Activated naive CD8-positive, alpha-beta T cell treated with anti-CD3 and anti-CD28 coated beads, Interleukin-2, amount 50 U/mL, for 16 hours (primary cell): ENCODE measurements around the gene KLRC2.
"Not testable (repeated sequence)": the region's sequence is repeated elsewhere in the genome, so short reads cannot be mapped to it uniquely, and the experiment has no call there.

Experiments
- DNase-seq: peaks from one replicate; pipeline ENCODE4 v3.0.0-alpha.2; 2020; ENCODE audit warnings: low read depth, low spot score

The KLRC2 gene

DNA sequence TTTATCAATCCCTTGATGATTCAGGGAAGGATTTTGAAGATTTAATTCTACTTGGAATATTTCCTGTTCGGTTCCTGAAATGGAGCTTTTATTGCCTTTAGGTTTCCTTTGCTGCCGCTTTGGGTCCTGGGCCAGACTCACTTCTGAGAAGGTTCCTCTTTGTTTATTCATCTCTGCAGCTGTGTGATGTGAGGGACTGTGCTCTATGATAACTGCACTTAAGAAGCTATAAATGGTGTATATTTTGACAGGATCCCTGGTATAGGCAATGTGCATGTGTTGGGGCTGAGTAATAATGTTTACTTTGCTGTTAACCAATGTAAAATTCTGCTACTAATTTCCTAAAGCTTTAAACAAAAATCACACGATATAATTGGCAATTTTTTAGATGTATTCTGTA, at the start of gene KLRC2:
TSS of gene KLRC2 (minus strand) at position 195 of the 400 bp plus-strand sequence. CDS start at position 171, 24 bp downstream.
- DNase-seq, result not testable (repeated sequence)

DNA sequence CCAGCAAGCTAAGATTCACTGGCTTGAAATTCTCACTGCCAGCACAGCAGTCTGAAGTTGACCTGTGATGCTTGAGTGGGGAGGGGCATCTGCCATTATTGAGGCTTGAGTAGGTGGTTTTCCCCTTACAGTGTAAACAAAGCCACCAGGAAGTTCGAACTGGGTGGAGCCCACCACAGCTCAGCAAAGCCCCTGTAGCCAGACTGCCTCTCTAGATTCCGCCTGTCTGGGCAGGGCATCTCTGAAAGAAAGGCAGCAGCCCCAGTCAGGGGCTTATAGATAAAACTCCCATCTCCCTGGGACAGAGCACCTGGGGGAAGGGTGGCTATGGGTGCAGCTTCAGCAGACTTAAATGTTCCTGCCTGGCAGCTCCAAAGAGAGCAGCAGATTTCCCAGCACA, 46.1 kb upstream of the KLRC2 start:
- not testable (repeated sequence) for DNase-seq

- not testable (repeated sequence) for DNase-seq
Measured at GRCh38 chr12:10472808-10473207, 37.0 kb upstream of the KLRC2 start.

DNA sequence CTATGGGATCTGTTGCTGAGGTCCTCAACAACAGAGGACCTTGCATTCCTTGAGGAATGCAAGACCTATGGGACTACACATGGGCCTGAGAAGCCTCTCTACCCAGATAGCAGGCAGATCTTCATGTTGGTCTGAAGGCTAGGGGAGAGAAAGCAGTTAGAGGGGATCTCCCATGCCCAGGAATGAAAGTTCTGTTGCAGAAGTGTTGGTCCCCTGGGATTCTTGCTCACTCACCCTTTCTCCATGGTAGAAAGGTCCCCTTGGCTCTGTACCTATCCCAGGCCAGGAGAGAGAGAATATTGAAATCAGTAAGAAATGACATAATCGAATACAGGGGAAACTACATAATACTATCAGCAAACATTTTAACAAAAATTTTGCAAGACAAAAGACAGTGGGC, 33.9 kb upstream of the KLRC2 start:
- no peak for DNase-seq

DNA sequence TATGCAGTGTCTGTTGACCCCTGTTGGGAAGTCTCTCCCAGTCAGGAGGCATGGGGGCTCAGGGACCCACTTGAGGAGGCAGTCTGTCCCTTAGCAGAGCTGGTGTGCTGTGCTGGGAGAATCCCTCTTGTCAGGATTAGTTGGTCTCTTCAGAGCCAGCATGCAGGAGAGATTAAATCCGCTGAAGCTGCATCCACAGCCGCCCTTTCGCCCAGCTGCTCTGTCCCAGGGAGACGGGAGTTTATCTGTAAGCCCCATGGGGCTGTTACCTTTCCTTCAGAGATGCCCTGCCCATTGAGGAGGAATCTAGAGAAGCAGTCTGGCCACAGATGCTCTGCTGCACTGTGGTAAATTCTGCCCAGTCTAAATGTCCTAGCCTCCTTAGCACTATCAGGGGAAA, 30.5 kb upstream of the KLRC2 start:
- DNase-seq, result no peak

GRCh38 chr12:10457760-10458159, 21.9 kb upstream of the KLRC2 start:
- no peak for DNase-seq

DNA sequence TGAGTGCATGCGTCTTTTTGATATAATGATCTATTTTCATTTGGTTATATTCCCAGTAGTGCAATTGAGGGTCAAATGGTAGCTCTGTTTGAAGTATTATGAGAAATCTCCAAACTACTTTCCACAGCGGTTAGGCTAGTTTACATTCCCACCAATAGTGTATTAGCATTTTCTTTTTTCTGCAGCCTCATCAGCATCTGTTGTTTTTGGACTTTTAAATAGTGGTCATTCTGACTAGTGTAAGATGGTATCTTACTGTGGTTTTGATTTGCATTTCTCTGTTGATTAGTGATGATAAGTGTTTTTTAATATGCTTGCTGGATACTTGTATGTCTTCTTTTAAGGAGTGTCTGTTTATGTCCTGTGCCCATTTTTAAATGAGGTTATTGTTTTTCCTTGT, 21.0 kb upstream of the KLRC2 start:
- DNase-seq, result no peak

DNA sequence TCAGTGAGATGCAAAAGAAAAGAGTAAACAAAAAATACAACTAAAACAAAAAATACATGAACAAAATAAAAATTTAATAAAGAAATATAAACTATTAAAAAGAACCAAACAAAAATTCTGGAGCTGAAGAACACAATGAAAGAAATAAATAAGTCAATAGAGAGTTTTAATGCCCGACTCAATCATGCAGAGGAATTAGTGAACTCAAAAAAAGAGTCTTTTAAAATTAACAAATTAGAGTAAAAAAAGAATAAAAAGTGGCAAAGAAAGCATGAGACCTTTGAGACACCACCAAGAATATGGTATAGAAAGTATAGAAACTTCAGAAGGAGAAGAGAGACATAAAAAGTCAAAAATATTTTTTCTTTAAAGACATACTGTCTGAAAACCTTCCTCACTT, 20.0 kb upstream of the KLRC2 start:
- DNase-seq, result no peak

DNA sequence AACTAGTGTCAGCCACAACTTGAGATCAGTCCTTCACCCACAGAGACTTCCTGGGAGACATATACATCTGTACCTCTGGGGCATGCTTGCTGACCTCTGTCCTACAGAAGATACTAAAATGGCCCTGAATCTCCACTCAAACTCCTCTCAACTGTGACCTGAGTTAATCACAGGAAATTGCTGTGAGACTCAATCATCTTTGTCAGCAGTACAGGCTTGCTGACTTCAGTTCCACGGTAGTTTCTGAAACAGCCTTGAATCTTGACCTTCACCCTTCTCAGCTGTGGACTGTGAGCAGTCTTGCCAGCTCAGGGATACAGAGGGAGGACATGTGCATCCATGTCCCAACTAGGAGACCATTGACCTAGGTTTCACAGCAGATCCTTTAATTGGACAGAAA, 18.7 kb upstream of the KLRC2 start:
- no peak for DNase-seq

DNA sequence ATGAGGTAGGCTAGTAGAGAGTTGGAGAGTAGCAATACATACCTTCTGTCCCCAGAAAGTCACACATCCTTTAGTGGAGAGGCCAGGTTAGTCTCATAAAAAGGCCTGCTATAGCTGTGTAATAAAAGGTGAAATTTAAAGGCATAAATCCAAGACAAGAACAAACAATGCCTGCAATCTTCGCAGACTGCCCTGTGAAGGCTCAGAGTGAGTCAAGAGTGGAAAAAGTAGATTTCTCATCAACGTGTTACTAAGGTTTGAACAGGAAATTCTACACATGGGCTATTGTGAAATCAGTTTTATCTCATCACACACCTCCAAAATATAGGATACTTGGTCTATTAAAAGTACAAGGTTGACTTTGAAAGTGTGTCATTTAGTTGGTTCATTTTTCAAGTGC, 17.3 kb upstream of the KLRC2 start, which contains the start of gene KLRC1:
TSS of gene KLRC1 (minus strand) at position 222 of the 400 bp plus-strand sequence. CDS start 2,221 bp downstream, outside the sequence.
- DNase-seq, result no peak

- no peak for DNase-seq
Measured at GRCh38 chr12:10448236-10448635, 12.4 kb upstream of the KLRC2 start.

- DNase-seq, result not testable (repeated sequence)
Measured at GRCh38 chr12:10446052-10446451, 10.2 kb upstream of the KLRC2 start.

DNA sequence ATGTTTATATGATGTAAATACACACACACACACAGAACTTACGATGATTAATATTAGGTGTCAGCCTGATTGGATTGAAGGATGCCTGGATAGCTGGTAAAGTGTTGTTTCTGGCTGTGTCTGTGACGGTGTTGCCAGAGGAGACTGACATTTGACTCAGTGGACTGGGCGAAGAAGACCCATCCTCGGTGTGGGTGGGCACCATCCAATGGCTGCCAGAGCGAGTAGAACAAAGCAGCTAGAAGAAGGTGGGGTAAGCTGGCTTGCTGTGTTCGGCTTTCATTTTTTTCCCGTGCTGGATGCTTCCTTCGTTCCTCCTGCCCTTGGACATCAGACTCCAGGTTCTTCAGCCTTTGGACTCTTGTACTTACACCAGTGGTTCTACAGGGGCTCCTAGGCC, 5.3 kb upstream of the KLRC2 start:
- not testable (repeated sequence) for DNase-seq

DNA sequence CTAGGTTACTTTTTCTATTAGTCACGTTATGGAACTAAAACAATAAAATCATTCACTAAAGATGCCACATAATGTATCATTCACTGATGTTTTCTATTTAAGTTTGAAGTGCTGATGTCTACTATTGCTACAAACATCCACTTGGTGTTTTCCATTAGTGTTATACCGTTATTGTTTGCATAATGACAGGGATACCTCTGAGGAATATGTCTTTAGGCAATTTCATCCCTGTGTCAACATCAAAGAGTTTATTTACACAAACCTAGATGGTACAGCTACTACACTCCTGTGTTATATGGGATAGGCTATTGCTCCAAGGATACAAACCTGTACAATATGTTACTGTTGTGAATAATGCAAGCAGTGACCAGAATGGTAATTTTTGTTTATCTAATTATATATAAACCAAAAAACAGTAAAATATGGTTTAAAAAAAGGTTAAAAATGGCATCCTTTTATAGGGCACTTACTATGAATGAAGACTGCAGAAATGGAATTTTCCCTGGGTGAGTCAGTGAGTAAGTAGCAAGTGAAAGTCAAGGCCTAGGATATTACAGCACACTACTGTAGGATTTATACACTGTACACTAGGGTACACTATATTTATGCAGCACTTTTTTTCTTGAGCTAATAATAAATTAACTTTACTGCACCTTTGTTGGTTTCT, 3.9 kb upstream of the KLRC2 start:
- not testable (repeated sequence) for DNase-seq

DNA sequence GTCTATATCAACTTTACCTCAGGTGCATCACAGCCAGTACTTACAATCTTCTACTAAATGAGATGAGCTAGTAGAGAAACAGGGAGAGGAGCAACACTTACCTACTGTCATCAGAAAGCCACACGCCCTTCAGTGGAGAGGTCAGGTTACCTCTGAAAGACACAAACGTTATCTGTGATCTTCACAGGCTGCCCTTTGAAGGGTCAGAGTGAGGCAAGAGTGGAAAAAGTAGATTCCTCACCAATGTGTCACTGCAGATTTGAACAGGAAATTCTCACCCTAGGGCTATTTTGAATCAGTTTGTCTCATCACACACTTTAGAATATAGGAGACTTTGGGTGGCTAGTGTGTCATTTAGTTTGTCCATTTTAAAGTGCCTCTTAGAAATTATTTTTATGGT, 1.8 kb upstream of the KLRC2 start:
- not testable (repeated sequence) for DNase-seq

DNA sequence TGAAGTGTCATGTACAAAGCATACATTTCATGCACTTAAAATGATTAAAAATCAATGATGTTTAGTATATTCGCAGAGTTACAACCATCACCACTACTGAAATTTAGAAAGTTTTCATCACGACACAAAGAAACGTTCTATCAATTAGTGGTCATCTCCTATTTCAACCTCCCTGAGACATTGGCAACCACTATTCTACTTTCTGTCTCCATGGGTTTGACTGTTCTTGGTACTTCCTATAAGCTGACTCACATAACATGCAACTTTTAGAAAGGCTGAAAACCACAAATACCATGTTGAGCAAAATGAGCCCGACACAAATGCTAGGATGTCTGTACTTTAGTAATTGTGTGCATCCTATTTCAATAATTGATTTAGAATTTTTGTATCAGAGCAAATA, 5.2 kb downstream of the KLRC2 start:
- DNase-seq, result not testable (repeated sequence)

DNA sequence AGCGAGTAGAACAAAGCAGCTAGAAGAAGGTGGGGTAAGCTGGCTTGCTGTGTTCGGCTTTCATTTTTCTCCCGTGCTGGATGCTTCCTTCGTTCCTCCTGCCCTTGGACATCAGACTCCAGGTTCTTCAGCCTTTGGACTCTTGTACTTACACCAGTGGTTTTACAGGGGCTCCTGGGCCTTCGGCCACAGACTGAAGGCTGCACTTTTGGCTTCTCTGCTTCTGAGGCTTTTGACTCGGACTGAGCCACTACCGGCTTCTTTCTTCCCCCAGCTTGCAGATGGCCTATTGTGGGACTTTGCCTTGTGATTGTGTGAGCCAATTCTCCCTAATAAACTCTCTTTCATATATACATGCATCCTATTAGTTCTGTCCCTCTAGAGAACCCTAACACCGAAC, 9.9 kb downstream of the KLRC2 start:
- not testable (repeated sequence) for DNase-seq

GRCh38 chr12:10424260-10424899, 11.4 kb downstream of the KLRC2 start:
- not testable (repeated sequence) for DNase-seq

DNA sequence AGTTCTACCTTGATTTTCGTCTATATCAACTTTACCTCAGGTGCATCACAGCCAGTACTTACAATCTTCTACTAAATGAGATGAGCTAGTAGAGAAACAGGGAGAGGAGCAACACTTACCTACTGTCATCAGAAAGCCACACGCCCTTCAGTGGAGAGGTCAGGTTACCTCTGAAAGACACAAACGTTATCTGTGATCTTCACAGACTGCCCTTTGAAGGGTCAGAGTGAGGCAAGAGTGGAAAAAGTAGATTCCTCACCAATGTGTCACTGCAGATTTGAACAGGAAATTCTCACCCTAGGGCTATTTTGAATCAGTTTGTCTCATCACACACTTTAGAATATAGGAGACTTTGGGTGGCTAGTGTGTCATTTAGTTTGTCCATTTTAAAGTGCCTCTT, 13.7 kb downstream of the KLRC2 start:
- DNase-seq, result not testable (repeated sequence)

GRCh38 chr12:10420334-10420733, 15.5 kb downstream of the KLRC2 start, which contains the start of gene KLRC3:
Gene KLRC3 (minus strand): TSS chr12:10420595. CDS start chr12:10420550, 45 bp downstream.
- DNase-seq, result not testable (repeated sequence)

GRCh38 chr12:10409392-10409791, 26.4 kb downstream of the KLRC2 start, which contains the start of gene KLRC4:
Gene KLRC4 (minus strand): TSS chr12:10409757. CDS start chr12:10409575, 182 bp downstream.
- DNase-seq, result no peak

DNA sequence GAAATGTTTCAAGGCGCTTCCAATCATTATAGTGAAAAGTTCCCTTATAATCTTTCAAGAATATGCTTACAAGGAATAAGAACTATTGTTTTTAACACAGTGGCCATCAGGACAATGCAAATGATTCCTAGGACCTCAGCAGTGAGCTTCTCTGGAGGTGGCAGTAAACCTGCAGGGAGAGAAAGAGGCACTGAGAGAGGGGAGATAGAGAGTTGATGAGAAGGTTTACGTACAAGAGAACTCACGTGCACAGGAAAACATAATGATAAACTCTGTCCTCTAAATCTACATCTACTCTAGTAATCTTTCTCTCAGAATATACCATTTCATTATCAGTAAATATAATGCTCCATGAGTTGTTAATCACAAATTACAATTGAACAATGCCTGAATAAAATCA, 27.0 kb downstream of the KLRC2 start:
- no peak for DNase-seq

DNA sequence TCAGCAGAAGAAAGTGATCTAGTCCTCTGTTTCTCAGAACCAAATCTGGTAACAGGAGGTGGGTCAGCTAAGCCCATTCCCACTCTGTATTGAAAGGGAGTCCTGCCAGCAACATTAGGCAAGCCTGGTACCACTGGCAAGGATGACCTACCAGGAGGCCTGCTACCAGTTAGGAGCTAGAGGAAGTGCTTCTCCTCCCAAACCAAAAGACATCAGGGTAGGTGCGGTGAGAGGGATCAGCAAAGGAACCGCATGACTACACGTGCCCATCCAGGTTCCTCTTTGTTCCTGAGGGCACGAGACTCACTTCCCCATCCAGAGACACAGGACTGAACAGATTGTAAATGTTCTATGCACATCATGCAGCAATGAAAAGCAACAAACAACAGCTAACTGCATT, 29.1 kb downstream of the KLRC2 start:
- DNase-seq, result no peak
